SIG-M5 treated with dmso at 0.1 percent for 504 hours (cell line): ENCODE measurements around the gene DDX54.

Experiments used
- DNase-seq: peaks from one replicate; lab custom pipeline; 2025; ENCODE audit not compliant: unreplicated experiment; lab: John Stamatoyannopoulos, UW

DDX54 gene

GRCh38 chr12:113164014-113164413 is 21.3 kb downstream of the DDX54 start:
- DNase-seq: no peak

GRCh38 chr12:113163030-113163360 is 22.3 kb downstream of the DDX54 start:
- DNase-seq: no peak

DNA sequence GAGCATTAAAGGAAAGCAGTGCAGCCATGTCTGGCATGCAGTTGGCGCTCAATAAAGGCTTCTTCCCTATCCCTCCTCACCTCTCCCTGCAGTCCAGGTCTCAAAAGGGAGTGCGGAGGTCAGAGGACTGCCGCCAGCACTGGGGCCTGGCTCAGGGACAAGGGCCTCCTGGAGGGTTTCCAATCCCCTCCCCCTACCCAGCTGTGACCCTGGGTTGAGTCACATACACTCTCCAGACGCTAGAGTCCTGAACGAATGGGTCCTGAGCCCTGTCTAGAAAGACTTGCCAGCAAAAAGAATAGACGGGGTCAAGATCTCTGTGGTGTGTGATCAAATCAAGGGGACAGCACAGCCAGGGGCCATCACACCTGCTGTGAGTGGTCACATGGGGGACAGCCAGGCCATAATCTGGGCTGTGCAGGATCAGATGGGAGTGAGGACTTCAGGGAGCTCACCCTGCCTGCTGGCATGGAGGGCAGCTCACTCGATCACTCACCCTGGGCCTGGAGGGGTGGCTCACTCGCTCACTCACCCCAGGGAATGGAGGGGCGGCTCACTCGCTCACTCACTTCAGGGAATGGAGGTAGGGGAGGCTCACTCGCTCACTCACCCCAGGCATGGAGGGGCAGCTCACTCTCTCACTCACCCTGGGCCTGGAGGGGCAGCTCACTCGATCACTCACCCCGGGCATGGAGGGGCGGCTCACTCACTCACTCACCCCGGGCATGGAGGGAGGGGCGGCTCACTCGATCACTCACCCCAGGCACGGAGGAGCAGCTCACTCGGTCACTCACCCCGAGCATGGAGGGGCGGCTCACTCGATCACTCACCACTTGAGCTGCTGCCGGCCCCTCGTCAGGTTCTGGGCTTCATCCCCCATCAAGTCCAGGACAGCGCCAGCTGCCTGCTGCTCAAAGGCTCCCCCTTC is 22.9 kb downstream of the DDX54 start:
- DNase-seq: no peak

- peak; percentile 61 for DNase-seq
Measured at GRCh38 chr12:113161415-113162016, 23.8 kb downstream of the DDX54 start.

GRCh38 chr12:113159937-113160336 is 25.3 kb downstream of the DDX54 start:
- no peak for DNase-seq

DNA sequence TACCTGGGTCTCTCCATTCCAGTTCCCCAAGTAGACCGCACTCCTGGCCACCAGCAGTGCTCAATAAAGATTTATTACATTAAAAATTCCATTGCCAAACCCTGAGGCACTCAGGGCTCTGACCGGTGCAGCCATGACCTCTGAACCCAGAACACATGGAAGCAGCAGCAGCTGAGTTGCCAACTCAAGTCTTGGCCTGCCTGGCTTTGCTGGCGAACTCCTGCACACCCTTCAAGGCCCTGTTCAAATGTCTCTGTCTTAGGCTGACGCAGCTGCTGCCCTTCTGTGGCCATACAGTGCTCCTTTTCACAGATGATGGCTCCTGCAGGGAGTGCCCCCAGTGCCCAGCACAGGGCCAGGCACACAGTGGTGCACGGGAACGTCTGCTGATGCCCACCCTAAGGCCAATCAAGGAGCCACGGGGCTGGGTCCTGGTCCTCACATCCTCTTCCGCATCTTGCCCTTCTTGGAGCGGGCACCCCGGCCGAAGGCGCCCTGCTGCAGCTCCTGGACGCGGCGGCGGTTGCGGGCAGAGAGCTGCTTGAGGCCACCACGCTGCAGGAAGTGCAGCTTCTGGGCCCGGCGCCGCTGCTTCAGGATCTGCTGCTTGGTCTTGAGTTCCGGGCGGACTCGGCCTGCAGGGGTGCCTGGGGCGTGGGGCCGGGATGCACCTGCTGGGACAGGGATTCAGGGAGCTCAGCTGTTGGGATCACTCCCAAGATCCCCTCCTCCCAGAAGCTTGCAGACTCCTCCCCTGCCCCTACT is 26.7 kb downstream of the DDX54 start:
- no peak for DNase-seq

DNA sequence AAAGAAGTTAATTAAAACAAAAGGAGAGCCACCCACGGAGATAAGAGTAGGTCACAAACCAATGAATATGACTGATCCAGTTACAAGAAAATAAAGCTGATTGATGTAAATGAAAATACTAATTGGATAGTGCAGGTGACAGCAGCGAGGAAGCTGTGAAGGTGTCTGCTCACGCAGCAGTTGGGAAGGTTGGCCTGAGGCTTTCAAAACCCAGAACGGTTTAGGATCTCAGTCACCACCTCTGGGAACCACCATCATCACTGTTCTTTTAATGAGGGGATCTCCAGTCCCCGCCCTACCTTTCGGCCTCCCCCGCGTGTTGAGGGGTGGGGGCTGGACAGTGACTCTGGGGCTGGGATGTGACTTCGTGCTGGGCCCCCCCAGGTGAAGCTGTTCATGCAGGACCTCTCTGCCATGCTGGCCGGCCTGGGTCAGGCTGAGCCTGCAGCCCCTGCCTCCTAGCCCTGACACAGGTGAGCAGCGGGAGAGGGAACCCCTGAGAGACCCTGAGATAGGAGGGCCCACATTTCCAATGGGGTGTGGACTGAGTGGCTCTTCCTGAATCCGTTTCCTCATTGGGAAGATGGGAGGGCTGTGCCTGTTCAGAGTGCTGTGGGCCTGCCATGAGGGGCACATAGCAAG is 27.9 kb downstream of the DDX54 start:
- no peak for DNase-seq

DNA sequence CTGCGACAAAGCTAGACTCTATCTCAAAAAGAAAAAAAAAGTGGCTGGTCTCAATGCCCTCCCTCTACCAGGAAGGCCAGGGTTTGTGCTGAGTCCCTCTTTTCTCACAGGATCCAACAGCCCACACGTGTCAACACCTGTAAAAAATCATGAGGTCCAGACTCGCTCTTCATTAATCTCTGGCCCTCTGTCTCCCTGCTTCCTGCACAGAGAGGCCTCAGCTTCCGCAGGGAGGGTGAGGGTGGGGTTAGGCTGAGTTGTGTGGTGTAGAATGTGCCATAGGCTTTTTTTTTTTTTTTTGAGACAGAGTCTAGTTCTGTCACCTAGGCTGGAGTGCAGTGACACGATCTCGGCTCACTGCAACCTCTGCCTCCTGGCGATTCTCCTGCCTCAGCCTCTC is 29.6 kb downstream of the DDX54 start:
- no peak for DNase-seq

DNA sequence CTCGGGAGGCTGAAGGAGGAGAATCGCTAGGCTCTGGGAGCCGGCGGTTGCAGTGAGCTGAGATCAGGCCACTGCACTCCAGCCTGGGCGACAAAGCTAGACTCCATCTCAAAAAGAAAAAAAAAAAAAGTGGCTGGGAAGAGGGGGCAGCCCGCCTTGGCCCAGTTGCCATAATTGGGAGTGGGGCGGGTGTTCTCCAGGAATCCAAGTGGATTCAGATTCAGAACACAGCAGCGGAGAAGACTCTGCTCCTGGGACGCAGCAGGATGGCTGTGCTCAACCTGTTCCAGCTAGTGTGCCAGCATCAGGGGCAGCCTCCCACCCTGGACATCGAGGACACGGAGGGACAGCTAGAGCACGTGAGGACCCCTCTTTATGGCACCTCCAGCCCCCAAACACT is 30.2 kb downstream of the DDX54 start:
- no peak for DNase-seq

DNA sequence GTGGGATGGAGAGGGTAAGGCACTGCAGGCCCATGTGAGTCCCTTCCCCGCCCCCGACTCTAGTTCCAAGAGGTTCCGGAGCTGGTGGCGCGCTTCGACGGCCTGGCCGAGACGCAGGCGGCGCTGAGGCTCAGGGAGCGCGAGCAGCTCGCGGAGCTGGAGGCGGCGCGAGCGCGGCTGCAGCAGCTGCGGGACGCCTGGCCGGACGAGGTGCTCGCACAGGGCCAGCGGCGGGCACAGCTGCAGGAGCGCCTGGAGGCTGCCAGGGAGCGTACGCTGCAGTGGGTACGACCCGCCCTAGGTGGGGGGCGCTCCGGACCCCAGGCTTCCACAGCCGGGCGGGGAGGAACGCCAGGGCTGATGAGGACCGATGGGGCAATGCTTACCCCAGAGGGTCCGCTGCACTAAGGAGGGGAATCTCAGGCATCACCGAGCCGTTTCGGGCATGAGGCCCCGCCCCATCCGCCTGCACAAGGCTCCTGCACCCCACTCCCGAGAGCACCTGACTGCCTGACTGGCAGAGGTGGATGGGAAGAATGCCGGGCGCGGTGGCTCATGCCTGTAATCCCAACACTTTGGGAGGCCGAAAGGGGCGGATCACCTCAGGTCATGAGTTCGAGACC is 30.8 kb downstream of the DDX54 start:
- no peak for DNase-seq

GRCh38 chr12:113152835-113153814 is 32.2 kb downstream of the DDX54 start:
- DNase-seq: peak; percentile 60

DNA sequence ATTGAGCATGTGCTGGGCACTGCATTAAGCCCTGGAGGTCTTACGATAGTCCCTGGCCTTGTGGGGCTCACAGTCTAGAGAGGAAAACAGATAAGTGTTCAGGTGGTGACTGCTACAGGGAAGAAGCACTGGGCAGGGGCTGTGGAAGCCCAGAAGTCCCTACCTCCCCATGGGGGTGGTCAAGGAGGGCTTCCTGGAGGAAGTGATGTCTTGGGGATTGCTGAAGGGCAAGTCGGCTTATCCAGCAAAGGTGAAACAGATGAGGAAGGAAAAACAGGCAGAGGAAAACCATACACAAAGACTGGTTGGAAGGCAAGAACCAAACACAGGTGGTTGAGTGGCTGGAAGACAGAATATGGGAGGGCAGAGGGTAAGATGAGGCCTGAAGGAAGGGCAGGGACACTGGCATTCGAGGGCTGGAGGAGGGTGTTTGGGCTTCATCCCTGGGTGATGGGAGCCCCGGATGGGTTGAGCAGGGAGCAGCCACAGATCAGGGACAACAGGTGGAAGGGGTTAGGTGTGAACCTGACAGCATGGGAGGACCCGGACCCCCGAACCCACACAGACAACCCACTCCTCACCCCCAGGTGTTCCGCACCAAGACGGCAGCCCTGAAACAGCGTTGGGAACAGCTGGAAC is 33.0 kb downstream of the DDX54 start:
- DNase-seq: no peak

DNA sequence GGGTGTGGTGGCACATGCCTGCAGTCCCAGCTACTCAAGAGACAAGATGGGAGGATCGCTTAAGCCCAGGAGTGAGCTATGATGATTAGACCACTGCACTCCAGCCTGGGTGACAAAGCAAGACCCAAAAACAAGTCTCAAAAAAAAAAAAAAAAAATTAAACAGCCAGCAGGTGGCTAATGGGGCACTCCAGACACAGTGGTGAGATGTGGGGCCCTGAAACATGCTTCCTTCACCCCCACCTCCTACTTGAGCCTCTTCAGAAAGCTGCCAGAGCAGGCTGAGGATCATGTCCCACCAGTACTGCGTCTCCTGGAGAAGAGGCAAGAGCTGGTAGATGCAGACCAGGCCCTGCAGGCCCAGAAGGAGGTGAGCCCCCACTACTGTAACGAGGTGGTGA is 33.6 kb downstream of the DDX54 start:
- DNase-seq: no peak

DNA sequence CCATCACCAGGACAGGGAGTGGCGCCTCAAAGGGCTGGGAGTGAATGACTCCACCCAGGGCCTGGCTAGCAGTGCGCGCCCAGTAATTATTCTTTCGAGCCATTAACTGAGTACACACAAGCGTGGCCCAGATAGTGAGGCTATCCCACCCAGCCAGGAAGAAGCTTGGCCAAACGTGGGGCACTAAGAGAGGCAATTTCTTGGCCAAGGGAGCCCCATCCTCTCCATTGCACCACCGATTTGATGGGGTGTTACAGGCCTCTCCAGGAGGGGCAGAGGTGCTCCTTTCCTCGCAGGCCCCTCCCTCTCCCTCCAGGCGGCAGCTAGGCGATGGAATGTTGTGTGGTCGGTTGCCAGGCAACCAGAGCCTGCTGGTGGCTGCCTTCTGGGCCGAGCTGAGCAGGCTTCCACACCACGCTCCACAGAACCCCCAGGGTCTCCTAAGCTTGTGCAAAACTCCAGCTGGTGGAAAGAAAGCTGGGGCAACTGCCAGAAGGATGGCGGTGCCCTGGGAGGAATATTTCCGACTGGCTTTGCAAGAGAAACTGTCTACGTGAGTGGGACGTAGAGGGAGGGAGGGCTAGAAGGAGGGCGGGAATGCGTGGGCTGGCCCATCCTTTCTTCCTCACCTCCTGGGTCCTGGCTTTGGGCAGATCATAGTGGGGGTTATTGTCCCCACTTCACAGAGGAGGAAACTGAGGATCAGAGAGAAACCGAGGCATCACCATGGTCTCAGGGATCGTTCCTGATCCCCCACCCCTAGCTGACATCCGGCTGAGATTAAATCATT is 35.7 kb downstream of the DDX54 start, which contains the start of gene CFAP73:
CFAP73 (plus strand) TSS at position 364 of the 790 bp plus-strand sequence; CDS start at position 498, 134 bp downstream.
- DNase-seq: peak; percentile 42

DNA sequence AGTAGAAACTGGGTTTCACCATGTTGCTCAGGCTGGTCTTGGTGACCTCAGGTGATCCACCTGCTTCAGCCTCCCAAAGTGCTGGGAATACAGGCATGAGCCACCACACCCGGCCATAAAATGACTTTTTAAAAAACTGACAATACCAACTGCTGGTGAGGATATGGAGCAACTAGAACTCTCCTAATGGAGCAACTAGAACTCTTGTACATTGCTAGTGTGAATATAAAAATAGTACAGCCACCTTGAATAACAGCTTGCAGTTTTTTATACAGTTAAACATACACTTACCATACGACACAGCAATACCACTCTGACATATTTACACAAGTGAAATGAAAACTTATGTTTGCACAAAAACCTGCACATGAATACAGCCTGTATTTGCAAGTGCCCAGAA is 38.3 kb downstream of the DDX54 start:
- no peak for DNase-seq

DNA sequence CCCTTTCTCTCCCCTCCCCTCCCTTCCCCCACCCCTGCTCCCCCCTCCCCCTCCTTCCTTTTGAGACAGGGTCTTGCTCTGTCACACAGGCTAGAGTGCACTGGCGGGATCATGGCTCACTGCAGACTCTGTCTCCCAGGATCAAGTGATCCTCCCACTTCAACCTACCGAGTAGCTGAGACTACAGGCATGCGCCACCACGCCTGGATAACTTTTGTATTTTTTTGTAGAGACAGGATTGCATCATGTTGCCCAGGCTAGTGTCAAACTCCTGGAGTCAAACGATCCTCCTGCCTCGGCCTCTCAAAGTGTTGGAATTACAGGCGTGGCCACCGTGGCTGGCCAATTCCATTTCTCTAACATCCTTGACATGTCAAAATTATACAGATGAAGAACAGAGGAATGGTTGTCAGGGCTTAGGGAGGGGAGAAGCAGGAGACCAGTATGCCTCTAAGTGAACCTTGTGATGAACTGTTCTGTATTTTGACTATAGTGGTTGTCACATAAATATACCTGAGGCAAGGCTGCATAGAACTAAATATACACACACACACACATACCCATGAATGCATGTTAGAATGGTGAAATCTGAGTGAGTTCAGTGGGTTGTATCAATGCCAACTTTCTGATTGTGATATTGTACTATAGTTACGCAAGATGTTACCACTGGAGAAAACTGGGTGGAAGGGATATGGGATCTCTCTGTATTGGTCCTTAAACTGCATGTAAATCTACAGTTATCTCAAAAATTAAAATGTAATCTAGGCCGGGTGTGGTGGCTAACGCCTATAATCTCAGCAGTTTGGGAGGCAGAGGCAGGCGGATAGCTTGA is 39.3 kb downstream of the DDX54 start:
- DNase-seq: no peak

- DNase-seq: no peak
Measured at GRCh38 chr12:113144806-113145205, 40.5 kb downstream of the DDX54 start.
